ENCODE results near the gene MYOT.
"Not testable (repeated sequence)": the region's sequence is repeated elsewhere in the genome, so short reads cannot be mapped to it uniquely, and the experiment has no call there.

MYOT gene

DNA sequence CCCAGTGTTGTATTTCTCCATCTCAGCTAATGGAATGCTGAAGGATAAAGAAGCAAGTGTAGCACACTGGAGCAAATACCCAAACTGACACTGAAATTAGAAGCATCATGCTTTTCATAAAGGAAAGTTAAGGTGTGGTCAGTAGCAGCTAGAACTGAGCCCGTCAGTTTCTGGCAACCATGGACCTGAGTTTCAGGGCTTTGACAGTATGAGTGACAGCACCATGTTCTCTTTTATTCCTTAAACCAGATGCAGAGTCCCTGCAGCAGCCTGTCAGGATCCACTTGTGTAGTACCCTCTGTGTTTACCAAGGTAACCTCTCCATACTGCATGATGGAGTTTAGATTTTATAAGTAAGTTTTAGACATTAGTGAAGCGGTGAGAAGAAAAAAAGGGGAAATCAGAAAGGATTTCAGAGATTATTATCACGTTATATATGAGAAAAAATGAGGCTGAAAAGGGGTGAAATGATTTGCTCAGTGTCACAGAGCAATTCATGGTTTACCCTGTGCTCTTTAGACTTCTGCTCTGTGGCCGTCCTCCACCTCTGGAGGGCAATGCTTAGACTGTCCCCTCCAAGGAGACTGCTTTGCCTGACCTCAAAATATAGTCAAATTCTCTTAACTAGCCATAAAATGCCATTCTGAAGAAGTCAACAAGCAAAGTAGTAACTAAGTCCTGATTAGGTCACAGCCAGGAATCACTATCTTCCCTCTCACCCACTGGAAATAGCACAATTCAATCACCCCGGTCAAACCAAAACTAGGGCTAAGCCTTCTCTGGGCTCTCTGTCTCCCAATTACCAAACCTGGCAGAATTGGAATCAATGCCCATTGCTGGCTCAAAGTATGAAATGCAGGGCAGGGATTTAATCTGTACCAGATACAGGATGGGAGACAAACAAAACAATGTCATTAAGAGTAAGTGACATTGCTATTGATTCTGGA lies 10.5 kb upstream of the MYOT start:
- peak; percentile 46 for DNase-seq

DNA sequence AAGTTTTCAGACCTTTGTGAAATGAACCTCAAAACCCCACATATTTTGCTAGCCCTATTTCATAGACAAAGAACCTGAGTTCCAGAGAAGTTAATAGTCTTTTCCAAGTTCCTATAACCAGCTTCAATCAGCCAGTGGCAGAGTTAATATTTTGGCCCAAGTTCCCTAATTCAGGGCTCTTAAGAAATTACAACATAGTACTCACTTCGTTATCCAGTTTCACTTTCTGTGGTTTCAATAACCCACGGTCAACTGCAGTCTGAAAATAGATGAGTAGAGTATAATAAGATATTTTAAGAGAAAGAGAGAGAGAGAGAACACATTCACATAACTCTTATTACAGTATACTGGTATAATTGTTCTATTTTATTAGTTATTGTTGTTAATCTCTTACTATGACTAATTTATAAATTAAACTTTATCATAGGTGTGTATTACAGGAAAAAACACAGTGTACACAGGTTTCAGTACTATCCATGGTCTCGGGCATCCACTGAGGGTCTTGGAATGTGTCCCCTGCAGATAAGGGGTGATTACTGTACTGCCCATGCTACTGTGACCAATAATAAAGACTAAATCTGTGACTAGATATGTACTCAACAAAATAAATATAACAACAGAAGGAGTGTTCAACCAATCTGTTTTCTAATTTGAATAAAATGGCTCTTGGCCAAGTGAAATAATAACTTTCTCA lies 9.3 kb upstream of the MYOT start:
- DNase-seq, result peak; percentile 49

DNA sequence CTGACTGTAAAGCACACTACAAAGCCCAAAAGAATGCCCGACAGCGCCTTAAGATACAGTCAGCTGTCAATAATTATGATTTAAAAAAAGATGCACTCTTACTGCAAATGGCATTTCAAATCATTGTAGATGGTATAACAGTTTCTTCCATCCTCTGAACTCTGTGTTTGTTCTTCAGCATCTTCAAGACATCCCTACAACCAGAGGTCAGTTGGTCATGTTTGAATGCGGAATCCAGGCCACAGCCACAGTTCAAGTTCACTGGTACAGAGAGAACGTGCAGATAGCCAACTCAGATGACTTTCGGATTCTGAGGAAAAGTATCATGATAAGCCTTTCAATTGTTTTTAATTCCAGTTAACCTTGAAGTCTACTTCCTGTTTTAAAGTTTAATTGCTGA lies 8.7 kb upstream of the MYOT start:
- peak; percentile 41 for DNase-seq

DNA sequence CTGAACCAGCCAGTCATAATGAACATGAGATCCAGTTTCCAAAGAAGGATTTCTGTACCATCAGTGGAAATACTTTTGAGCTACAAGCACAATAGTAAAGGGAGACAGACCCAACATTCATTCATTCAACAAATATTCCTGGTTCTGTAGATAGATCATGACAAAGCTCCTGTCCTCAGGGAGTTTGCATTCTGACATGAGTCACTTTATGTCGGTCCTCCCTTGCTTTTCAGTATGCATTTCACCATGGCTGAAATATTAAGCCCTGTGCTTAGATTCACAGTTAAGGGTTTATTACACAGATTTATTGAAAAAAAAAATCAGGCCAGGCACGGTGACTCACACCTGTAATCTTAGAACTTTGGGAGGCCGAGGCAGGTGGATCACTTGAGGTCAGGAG lies 5.4 kb upstream of the MYOT start:
- no peak for DNase-seq

DNA sequence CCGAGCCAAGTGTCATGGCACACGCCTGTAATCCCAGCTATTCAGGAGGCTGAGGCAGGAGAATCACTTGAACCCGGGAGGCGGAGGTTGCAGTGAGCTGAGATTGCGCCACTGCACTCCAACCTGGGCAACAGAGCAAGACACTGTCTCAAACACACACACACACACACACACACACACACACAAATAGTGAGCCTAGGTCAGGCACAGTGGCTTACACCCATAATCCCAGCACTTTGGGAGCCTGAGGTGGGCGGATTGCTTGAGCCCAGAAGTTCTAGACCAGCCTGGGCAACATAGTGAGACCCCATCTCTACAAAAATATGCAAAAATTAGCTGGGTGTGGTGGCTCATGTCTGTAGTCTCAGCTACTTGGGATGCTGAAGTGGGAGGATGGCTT lies 4.0 kb upstream of the MYOT start:
- DNase-seq, result not testable (repeated sequence)

DNA sequence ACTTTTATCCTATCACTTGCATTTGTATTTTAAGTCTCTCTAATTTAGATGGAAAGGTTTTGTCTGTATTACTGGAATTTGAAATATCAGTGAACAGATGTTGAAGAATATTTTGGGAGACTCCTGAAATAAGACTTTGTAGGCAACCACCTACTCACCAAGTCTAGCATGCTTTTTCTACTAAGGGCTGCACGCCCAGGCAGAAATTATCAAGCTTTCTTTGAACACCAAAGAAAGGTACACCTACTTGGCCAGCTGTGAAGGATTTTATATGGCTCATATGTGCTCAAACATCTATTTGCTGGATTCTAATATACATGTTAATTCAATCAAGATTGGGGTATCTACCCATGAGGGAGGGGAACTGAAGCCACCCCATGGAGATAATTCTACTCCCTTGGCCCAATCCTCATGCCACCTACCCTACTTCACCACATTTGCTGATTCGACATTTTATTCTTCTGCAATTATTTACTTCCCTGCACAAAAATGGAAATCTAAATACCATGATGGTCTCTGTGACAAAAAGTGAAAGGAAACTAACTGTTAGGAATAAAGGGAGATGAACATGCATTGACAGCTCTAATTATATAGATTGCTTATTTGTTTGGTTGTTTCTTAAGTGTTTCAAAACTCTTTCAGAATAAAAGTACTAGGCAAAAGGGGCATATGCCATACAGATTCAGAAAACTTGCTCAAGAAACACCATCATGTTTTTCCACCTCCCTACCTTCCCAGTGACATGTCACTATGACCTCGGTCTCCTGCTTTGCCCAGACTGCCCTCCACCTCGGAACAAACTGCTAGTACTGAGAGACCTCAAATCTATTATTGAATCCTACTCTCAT lies 895 bp upstream of the MYOT start:
- no peak for DNase-seq

DNA sequence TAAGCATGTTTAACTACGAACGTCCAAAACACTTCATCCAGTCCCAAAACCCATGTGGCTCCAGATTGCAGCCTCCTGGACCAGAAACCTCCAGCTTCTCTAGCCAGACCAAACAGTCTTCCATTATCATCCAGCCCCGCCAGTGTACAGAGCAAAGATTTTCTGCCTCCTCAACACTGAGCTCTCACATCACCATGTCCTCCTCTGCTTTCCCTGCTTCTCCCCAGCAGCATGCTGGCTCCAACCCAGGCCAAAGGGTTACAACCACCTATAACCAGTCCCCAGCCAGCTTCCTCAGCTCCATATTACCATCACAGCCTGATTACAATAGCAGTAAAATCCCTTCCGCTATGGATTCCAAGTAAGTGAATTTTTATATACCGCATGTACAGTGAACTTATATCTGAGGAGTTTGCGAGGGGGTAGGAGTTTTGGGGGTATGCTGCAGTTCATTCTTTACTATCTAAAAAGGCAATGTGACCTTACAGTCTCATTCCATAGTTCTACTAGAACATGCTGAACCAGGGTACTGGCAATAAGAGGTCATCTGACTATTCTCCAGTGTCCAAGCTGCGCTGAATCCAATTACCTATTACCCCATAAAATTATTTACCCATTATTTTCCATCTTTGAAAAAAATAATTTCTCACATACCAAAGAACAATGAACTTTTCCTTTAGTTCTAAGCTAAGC lies 3.1 kb downstream of the MYOT start:
- DNase-seq, result no peak

DNA sequence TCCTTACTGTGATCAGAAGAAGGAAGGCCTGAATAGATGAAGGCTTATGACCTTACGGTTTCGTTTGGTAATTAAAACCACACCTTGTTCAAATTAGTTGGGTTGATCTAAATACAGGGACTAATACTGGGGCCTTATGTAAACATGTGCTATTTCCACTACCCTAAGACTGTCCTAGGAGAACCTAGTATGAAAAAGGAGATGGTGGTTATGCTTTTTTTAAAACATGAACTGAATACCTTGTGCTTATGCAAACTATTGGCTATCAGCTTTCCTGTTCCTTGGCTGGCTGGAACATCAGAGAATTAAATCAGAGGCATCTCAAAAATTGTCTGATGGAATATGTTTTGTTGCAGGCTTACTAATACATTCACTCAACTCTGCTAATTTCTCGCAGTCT lies 3.9 kb downstream of the MYOT start:
- DNase-seq, result no peak

DNA sequence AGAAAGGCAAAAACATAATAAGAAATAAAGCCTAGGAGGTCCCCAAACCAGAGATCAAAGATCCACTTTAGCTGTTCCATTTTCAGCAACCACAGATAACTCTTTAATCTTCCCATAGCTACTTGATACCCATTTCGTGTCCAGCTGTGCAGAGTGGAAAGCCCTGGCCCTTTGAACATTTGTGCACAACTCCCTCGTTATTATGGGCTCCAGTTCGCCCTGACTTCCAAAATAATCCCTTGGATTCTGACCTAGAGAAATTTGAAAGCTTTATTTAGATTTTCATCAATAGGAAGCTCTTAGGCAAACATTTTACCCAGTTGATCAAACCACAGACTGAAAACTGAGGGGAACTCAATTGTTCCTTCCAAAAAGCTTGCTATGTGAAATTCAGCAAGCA lies 4.8 kb downstream of the MYOT start:
- DNase-seq, result no peak

DNA sequence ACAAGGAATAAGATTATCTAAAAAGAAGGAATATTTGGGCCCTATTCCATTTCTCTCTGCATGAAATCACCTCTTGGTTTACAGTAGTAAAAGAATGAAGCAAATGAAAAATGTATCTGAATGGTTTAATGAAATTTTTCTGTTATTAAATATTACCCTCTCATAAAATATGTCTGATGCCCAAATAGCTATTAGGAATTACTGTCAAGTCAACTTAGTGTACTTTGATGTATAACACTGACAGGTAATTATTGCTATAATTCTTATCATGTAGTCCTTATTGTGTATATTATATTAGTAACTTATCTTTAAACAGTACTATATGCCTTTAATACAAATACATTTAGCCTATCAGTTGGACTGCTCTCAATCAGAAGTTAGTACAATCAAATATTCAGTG lies 8.4 kb downstream of the MYOT start:
- DNase-seq, result no peak

DNA sequence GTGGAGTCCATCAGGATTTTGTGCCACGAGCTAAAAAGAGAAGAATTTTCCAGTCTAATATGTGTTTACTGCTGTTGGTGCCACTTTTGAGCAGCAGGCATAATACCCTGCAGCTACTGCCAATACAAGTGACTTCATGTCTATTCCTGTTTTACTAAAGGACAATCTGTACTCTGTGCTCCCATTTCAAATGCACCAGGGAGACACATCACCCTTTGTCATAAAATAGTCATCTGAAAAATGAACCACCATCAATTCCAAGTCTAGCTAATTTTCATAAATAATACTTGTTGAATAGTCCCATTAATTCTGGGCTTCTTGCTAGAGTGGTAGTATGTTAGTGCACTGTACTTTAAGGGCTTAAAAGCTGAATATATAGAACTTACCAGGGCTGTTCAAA lies 12.7 kb downstream of the MYOT start:
- DNase-seq, result peak; percentile 84

DNA sequence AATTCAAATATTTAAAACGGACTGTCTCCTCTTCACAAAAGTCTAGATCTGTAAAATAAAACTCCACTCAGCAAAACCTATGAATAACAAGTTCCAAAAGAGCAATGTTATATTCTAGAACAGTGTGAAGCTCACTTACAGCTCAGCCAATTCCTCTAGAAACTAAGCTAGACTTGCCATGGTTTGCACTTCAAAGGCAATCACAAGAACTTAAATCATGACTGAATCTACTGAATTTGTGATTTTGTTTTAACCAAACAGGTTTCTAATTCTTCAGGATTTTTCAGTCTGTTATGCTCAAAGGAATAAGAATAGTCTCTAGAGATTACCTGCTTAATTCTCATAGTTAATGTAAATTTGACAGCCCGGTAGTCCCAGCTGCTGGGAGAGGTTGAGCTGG lies 20.2 kb downstream of the MYOT start:
- peak; percentile 45 for DNase-seq

DNA sequence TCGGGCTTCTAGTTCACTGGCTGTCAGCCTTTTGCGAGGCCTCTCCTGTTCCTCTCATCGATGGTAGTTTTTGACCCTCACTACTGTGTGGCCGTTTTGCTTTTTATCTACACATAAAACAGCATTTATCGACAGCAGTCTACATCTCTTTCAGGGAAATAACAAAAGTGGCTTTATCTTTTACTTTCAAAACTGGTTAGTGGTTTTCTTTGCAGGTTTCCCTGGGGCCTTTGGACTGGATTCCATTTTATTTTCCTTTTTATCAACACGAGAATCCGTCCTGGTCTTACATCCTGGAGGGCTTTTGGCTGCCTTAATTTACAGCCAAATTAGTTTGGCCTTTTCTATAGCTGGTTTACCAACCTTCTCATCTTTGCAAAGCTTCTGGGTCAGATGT lies 20.8 kb downstream of the MYOT start:
- DNase-seq, result peak; percentile 66

DNA sequence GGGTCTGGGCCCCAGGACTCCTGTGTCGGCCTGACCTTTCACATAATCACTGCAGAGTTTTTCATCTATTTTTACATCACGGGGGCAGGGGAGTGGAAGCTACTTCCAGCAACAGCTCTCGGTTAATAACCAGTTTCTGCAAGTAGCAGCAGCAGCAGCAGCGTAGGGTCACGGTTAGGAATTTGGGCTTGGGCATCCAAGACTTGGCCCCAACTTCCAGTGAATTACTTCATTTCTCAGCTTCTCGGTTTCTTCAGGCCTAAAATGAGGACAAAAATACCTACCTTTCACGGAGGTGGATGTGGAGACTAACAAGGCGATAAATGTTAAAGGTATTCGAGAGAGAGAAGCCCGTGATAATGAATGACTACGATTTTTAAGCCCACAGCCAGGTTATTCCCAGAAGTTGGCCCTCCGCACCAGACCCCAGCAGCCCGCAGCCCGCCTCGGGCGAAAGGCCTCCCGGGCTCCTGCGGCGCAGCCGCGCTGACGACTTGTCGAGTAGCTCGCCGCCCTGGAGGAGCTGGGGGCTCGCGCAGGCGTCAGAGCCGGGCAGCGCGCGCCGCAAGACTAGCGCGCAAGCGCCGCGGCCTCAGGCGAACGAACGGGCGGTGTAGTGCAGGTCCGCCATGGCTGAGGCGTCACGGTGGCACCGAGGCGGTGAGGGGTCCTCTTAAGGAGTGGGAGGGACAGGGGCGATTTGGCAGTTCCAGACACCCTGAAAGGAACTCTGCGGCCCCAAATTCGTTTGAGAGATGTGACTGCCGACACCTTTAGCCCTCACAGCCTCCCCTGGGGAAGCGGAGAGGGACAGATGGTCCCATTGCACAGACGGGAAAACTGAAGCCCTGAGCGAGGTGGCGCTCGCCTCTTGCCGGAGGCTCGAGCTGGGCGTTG lies 21.5 kb downstream of the MYOT start, which contains the start of gene PKD2L2:
Gene PKD2L2 (plus strand): TSS at position 595 of the 897 bp plus-strand sequence. CDS start 35 bp downstream, at position 630.
- DNase-seq, result peak; percentile 81

DNA sequence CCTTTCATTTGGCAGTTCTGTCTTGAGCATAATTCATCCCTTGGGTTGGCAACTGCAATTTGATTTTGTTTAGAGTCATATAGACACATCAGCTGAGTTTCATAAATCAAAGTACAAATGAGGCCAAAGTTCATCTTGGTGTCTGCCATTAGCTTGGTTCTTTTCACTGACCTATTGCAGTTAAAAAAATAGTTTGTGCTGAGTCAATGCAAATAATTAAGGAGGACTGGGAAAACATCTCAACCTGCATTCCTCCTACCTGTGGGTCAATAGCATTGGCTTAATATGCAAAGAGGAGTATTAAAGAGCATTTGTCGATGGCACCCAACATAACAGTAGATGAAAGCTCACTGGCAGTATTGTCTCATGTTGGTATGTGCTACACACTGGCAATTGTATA lies 23.2 kb downstream of the MYOT start:
- DNase-seq, result no peak

DNA sequence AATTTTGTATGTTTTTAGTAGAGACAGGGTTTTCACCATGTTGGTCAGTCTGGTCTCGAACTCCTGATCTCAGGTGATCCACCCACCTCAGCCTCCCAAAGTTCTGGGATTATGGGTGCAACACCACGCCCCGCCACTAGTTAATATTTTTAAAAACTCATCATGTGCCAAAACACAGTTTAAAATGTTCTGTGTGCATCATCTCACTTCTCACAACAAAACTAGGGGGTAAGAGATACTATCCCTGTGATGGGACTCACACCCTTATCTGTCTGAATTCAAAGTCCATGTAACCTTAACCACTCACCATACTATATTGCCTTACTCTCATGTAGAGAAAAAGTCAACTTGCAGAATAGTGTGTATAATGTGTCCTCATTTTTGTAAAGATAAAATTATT lies 24.2 kb downstream of the MYOT start:
- no peak for DNase-seq

DNA sequence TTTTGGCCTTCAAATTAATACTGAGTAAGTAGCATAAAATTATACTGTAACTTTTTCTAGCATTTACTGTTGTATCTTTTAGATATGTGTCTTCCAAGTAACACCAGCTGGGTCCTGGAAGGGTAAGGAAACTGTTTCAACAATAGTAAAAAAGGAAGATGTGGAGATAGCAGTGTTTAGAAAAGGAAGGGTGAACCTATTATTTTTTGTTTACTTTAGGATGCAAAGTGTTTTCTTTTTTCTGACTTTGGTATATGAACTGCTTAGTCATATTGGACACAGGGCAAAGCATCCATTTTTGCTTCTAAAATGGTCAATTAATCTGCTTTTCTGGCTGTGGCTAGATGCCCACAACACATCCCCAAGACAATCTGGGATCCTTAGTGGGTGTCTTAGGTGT lies 26.9 kb downstream of the MYOT start:
- no peak for DNase-seq

DNA sequence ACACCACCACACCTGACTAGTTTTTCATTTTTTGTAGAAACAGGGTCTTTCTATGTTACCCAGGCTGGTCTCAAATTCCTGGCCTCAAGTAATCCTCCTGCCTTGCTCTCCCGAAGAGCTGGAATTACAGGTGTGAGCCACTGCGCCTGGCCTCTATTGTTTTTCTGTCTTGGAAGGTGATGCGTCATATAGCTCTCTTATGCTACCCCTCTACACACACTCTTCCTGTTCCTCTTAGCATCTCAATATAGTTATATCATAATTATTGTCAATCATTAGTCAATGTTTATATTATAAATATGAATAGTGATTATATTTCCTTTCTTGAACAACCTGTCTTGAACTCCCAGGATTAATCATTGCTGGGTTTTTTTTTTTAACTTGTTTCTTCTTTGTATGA lies 28.9 kb downstream of the MYOT start:
- DNase-seq, result no peak

DNA sequence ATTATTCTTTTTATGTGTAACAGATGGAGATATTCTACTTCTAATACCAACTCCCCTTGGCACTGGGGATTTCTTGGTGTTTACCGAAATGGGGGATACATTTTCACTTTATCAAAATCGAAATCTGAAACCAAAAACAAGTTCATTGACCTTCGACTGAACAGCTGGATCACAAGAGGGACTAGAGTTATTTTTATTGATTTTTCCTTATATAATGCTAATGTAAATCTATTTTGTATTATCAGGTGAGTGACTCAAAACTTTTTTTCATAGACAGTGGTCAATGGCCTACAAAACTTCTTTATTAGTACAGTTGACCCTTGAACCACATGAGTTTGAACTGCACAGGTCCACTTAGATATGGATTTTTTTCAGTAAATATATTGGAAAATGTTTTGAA lies 31.8 kb downstream of the MYOT start:
- no peak for DNase-seq

DNA sequence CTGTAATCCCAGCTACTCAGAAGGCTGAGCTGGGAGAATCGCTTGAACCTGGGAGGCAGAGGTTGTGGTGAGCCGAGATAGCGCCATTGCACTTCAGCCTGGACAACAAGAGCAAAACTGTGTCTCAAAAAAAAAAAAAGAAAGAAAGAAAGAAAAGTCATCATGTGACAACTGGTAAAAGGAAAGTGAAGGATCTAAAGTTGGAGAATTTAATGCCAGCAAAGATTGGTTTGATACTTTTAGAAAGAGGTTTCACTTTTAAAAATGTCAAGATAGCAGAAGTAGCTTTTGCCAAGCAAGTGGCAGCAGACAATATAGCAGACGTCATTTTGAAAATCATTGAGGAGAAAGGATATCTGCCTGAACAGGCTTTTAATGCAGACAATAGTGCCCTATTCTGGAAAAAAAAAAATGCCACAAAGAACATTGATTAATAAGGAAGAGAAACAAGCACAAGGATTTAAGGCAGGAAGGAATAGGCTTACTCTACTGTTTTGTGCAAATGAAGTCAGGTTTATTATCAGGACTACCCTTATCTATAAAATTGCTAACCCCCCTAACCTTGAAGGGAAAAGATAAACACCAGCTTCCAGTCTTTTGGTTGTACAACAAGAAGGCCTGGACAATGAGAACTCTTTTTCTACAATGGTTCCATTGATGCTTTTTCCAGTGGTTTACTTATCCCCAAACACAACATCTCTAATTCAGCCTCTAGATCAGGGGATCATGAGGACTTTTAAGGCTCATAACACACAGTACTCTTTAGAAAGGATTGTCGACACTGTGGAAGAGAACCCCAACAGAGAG lies 33.6 kb downstream of the MYOT start:
- peak; percentile 72 for DNase-seq
